Medulla oblongata (tissue), 1 donor: Measurements from ENCODE around the gene LRMDA.

ENCODE experiments used
- DNase-seq: peaks from one replicate; pipeline ENCODE4 v3.0.0-alpha.2; 2015; ENCODE audit errors: extremely low spot score

LRMDA gene

DNA sequence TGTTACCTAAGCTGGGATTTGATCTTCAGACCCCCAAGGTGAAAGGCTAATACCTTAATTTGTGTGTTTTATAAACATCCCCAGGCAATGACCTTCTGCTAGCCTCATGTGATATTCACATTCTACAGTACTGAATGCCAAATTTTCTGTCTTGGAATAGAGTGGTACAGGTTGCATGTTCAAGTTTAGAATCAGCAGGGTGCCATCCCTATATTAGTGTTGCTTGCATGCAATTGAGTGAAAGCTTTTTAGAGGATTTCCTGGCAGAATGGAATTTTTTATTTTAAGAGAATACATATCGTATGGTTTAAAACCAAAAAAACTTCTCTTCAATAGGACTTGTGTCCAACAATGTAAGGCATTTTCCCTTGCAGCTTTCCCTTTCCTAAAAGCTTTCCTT, 107.3 kb downstream of the LRMDA start:
- no peak for DNase-seq

DNA sequence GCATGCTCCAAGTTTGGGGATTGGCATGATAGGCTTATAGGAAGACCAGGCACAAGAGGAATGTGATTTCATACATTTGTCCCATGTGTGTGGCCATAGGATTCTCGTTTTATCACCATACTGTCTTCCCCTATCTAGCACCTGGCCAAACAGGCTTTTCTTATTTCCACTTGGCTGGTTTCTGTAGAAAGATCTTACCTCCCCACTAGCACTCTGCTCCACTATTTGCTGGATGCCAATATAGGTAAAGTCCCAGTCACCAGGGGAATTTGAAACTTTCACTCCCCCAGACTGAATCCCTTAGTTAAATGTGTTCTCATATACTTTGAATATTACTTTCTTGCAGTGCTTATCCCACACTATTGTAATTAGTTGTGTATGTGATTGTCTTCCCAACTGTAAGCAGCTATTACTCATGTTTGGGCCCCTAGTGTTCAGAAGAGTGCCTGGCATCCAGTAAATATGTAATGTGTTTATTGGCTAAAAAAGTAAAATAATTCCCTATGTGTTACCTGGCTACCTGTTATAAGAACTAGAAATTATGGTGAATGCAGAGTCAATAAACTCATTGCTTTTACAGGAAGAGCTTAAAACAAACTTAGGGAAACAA, 109.0 kb downstream of the LRMDA start:
- DNase-seq = no peak

DNA sequence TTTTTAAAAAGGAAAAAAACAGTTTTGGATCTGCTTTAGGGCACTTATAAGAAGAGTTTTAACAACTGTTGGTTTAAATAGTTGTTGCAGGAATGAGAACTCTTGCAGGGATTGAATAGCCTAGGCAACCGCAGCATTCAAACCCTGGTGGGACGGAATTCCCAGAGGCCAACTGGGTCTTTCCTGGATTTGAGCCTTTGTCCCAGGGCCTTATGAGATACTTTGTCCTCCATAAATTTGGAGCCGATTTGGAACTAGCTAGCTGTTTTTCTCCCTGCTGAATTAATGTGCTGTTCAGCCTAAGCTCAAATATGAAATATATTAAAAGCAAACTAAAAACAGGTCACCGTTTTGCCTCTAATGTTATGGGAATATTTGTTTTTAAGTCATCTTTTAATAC, 109.6 kb downstream of the LRMDA start:
- DNase-seq = no peak

DNA sequence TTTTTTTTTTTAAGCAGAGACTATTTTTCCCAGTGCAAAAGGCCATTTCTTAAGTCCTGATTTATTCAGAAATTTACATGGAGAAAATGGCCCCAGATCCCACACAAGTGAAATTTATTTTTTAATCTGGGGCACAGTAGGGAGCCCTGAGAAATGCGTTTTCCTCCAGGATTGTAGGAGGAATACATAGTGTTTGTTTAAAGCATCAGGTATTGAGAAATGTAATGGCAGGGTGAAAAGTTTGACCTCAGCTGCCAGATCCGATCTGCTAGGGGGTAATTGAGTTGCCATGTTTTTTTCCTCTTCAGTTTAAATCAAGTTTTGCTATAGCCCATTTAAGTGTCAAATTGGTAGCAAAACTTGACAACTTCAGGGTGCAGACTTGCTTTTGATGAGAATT, 110.0 kb downstream of the LRMDA start:
- no peak for DNase-seq

DNA sequence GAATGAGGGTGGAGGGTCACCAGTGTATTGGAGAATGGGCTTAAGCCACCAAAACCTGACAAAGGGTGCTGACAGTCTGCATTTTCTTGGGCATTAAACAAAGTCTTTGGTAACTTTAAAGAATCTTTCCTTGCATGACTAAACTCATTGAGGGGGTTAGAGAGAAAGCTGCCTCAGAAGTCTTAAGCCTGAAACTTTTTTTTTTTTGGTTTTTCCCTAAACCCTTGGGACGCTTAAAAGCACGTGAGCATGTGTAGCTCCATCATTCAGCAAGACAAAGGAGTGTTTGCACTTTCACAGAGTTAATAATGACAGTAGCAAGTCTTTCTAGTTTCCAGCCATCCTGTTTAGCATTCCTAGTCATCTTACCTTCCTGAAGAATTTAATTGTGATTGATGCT, 110.7 kb downstream of the LRMDA start:
- DNase-seq = no peak

DNA sequence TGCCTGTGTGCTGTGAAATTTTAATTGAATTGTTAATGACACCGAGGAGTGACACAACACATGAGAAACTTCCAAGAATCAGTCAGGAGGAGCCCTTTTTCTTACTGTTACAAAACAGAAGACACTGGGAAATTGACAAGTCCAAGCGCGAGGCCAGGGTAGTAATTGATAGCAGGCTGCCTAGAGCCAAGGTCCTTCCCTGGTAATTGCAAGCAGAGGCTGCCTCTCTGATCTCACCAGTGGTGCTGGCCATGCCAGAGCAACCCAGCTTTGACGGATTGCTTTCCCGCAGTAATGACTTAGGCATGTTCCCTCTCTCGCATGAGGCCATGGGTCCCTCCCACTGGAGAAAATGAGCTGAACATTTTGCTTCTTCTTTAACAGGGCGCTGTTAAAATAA, 111.5 kb downstream of the LRMDA start:
- peak; percentile 50 for DNase-seq

DNA sequence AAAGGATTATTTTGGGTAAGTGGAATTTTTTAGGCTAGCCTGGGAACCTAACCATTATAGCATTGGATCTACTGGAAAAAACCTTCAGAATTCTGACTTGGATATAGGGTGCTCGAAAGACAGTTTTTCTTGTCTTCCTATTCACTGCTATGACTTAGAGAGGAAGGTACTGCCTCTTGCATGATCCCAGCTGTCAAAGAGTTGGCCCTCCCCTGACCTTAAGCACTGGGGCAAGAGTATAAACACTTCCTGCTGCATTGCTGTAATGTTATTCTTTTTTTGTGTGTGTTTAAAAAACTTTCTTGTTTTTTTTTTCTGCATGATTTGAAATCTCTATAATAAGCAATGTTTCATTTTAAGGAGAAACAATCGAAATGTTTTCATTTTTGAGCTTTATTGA, 113.0 kb downstream of the LRMDA start:
- no peak for DNase-seq

DNA sequence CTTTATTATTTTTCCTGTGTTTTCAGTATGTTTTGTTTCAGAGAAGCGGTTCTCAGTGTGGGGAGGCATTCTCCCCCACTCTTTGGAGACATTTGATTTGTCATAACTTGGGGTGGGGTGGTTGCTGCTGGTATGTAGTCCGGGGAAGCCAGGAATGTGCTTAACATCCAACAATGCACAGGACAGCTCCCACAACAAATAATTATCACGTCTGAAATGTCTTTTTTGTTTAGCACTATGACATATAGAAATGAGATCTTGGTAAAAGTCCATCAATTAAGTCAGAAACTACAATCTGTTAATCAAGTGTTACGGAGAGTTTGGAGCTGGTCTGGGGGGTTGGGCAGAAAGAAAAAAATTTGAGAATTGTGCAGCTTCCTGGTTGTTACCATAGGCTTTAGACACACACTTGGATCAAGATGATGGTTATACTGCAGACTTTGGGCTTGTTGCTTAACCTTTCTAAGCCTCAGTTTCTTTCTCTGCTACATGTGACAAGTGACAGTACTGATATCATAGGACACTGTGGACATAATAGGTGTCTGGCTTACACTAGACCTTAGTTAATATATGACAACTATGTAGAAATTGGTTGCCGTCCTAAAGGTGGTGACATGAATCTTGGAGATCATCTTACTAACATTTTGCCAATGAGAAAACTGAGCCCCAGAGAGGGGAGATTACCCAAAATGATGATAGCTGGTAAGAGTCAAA, 113.7 kb downstream of the LRMDA start:
- DNase-seq = no peak

DNA sequence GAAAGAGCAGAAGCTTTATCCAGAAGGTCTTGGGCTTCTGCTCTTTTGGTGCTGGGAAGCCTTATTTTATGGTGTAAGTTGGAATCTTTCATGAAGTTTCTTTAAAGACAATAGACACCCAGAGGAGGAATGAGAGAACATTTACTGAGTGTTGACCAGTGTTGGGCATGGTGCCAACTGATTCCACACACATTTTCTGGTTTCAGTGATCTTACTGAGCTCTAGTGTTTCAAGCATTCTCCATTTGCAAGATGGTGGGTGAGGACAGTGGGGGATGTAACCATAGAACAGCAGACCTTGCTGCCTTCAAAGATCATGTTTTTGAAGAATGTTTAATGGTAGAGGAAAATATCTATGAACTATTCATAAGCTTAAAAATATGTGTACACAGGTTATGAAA, 114.6 kb downstream of the LRMDA start:
- DNase-seq = no peak

DNA sequence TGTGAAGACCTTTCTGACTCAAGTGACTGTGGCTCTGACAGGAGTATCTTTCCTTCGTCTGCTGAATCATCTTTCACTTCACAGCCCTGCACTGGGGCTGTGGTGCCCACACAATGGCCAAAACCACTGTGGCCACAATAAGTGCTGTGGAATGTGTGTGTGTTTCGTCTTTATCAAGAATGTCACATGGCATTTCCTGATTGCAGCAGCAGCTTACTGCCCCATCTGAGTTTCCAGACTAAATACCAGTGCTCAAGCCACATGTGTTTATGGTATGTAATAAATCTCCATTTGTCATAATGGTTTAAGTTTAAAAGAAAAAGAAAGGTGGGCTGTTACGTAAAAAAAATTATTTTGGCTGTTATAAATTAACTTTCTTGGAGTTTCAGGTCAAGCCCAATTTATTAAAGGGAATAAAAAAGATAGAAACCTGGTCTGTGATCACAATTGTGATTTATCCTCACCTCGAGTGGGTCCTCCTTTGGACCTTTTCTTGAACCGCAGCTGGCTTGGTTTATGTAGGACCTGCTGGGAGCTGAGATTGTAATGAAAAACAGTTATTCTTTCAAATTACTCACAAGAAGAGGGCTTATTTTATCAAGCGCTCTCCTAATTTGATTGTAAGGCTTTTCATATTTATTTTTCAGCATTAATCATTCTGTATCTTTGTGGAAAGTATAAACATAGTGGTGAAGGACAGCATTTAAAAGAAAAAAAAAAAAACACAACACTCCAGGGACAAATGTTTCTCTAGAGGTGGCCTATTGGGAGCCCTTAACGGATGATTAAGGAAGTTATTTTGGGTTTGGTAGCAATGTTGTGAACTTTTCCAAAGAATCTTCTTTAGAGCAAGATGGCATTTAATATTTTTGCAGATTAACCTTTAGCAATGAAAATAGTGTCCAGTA, 116.2 kb downstream of the LRMDA start:
- DNase-seq = no peak

DNA sequence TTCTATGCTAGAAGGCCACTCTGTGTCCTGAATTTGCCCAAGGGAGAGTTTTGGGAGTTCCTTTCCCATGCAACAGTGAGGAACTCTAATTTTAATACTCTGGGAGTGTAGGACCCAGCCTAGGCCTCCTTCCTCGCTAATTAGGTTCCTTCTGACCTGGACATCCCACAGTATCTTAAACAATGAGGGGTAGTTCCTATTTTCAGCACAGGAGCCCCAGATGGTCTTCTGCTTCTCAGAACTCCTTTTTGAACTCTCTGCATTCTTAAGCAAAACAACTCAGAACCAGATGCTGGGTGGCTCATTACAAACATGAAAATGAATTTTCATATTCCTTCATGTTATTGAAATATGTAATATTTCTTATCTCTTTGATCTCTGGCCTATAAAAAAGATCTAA, 116.9 kb downstream of the LRMDA start:
- DNase-seq = no peak

DNA sequence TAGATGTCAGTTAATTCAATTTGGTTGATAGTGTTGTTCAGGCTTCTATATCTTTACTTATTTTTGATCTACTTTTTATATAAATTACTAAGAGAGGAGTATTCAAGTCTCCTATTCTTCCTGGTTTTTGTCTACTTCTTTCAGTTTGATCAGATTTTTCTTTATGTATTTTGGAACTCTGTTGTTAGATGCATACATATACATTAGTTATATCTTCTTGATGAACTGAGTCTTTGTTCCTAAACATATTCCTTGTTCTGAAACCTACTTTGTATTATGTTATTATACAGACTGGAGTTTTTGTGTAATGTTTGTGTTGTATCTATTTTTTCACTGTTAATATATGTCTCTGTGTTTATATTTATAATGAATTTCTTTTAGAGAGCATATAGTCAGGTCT, 118.8 kb downstream of the LRMDA start:
- DNase-seq = no peak

DNA sequence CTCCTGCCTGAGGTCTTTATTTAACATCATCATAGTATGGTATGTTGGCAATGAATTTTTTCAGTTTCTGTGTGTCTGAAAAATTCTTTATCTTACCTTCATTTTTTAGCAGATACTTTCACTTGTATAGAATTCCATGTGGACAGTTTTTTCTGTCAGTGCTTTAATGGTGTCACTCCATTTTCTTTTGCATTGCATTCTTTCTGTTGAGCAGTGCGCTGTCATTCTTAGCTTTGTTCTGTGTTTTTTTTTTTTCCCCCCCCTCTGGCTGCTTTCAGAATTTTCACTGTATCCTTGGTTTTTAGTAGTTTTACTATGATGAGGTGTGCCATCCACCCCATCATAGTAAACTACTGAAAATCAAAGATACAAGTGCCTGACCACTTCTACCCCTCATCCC, 120.7 kb downstream of the LRMDA start:
- DNase-seq = no peak

DNA sequence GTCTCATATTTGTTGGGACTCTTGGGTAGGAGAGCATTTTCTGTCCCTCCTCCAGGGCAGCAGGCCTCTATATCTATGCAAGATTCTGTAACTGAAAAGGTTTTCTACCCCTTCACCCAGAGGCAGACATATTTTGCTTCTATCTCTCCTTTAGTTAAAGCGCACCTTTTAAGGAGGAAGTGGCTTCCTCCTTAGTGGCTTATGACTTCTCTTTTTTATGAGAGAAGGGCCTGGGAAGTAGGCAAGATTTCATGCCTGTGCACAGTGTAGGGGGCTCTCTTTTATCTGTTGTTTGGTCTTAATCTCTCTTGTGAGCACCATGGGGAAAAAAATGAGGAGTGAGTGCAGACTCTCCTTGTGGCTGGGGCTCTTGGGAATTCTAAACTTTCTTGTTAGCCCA, 122.1 kb downstream of the LRMDA start:
- DNase-seq = no peak

DNA sequence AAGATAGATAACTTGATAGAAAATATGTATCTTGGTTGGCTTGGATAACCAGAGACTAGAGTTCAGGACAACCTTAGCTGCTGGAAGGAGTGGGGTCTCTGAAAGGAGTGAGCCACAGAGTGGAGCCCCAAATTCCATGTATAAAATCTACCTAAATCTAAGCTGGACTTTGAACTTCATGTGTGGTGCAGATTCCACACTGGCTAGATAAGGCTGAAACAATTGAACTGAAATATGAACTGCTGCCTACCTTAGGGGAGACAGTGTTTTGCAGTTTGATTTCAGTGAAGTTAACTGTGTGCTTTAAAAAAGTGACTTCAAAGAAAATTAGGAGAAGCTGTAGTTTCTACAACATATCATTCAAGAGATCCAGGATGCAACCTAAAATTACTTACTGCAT, 123.9 kb downstream of the LRMDA start:
- no peak for DNase-seq

DNA sequence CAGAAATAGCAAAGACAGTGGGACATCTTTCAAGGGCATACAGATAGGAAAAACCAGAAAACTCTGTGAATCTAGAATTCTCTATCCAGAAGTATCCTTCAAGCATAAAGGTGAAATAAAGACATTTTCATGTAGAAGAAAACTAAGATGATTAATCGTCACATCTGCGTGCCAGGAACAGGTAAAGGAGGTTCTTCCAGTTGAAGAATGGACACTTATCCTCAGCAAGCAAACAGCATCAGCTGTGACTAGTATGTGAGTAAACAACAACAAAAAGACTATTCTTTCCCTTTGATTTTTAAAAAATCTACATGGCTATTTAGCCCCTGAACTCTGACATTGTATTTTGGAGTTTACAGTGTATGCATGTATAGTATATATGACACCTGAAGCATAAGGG, 124.9 kb downstream of the LRMDA start:
- DNase-seq = no peak

DNA sequence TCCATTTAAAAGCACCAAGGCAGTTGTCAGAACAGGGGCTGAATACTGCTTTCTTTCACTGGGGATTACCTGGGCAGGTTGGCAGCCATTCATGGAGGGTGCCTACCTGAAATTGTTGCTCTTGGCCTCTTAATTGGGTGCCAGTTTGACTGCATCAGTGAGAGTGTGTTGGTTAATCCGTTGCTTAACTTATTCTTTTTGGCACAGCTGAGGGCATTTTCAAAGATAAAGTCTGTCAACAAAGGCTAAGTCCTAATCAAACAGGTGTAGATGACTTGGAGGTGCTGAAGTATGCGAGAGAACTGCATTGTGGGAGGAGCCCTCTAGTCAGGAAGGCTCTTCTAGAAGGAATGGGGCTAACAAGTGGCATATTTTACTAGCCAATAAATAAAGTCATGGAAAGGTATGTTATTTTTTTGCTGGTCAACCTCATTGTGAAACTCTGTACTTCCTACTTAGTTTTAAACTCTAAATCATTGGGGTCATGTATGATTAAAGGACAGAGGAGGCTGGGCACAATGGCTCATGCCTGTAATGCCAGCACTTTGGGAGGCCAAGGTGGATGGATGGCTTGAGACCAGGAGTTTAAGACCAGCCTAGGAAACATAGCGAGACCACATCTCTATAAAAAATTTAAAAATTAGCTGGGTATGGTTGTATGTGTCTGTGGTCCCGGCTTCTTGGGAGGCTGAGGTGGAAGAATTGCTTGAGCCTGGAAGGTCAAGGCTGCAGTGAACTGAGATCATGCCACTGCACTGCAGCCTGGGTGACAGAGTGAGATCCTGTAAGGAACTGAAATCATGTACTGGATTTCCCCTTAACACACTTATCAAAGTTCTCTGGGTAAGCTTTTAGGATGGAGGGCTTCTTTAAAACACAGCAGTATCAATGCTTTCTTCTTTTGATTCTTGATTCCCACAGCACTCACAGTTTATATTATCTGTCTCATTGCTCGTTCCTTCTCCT, 134.1 kb downstream of the LRMDA start:
- DNase-seq = no peak

DNA sequence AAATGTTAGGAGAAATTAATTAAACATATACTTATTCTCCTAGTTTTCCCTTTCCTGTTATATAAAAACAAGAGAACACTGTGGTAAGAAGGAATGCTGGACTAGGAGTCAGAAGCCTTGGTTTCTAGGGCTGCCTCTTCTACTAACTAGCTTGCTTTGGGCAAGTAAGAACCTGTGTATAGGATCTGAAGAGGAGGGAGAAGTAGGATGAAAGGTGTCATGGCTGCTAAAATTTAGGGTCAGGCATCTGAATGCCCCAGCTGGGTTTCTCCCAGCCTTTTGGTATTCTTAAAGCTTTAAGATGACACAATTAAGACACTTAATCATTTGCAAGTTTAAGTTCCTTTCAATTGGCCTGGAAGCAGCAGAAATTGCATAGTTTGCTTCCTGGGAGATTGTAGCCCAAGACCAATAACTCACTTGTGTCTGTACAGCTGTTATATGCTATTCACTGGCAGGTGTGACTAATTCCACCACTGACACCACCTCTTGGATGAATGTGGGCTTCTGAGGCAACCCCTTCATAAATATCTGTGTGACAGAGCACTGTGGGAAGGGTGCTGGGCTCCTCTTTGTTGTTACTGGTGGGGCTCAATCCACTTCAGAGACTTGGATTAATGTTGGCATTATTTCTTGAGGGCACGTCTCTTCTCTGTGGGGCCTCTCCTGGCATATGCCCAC, 137.2 kb downstream of the LRMDA start:
- DNase-seq = no peak

DNA sequence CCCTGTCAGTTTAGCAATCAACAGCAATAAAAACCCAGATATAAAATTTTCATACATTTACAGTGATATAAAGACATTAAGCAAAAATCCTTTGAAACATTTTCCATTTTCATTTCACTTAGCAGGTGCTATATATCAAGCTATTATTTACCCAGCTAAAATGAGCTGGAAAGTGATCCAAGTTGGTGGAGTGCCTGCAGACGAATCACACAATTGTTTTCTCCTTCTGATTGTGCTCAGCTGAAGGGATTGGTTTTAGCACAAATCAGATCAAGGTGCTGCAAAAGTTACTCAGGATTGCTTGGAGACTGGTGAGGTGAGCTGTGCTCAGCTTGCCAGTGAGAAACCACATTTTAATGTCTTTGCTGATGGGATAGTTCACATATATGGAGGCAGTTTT, 138.1 kb downstream of the LRMDA start:
- no peak for DNase-seq

DNA sequence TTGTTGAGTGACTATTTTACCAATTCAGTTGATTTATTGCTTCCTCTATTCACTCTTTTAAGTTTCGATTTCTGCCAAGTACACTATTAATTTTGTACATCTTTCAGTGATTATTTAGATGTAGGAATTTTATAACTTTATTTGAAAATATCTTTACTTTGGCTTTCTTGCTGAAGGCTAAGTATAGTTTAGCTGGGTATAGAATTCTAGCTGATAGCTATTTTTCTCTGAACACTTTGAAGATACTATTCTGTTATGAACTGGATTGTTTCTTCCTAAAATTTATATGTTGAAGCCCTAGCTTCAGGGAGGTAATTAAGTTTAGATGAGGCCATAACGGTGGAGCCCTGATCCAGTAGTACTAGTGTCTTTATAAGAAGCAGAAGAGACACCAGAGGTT, 141.1 kb downstream of the LRMDA start:
- DNase-seq = no peak

DNA sequence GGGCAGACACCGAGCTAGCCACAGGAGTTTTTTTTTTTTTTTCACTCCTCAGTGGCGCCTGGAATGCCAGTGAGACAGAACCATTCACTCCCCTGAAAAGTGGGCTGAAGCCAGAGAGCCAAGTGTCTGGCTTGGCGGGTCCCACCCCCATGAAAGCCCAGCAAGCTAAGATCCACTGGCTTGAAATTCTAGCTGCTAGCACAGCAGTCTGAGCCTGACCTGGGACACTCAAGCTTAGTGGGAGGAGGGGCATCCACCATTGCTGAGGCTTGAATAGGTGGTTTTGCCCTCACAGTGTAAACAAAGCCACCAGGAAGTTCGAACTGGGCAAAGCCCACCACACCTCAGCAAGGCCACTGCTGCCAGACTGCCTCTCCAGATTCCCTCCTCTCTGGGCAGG, 144.5 kb downstream of the LRMDA start:
- DNase-seq = no peak
